Measurements from ENCODE around the gene ST8SIA6. TPM values are rescaled to one million over a fixed set of nuclear protein-coding genes. Genes with fewer than 3 reads are reported as not detected.

Gene ST8SIA6
- total RNA-seq, 1 experiment from 2014 or later = not detected

GRCh38 chr10:17309435-17309834 is 145.0 kb downstream of the ST8SIA6 start:
- ChIA-PET POLR2A (ENCODE audit: unreplicated experiment) (no interaction called here), CTCF (no interaction called here)
- Histone ChIP-seq H3K4me2 (ENCODE audit: low read length) (no peak overlapping the region), H2AFZ (ENCODE audit: low read length) (no peak overlapping the region), H4K20me1 (ENCODE audit: low read length) (no peaks in the 10 kb centered on the region), H3K4me3 (ENCODE audit: low read length) (no peak overlapping the region), H3K79me2 (ENCODE audit: low read length) (no peaks in the 10 kb centered on the region), H3K27ac (ENCODE audit: low read length) (no peak overlapping the region), H3K9ac (ENCODE audit: low read length) (no peak overlapping the region), H3K9me3 (ENCODE audit: low read length) (no peaks in the 10 kb centered on the region), H3K4me1 (ENCODE audit: insufficient read depth, low read length) (no peaks in the 10 kb centered on the region), H3K27me3 (ENCODE audit: low read length) (no peaks in the 10 kb centered on the region), H3K9me2 (replicated peaks; ENCODE audit: low read length) (no peaks in the 10 kb centered on the region), H3F3A (ENCODE audit: low read length, unreplicated experiment) (no peaks in the 10 kb centered on the region), H3K36me3 (ENCODE audit: low read depth, low read length) (no peaks in the 10 kb centered on the region)
- no TSS peak for BruUV-seq (replicated peaks)
- DNase-seq = no peak
- intact Hi-C loops (cut with micrococcal nuclease) = no loop called here
- ATAC-seq = no peak
- no peak for TF ChIP-seq CTCF (conservative IDR thresholded peaks at IDR 0.05; ENCODE audit: low read depth, low read length)
- no peak for TF ChIP-seq EZH2phosphoT487 (IDR thresholded peaks at IDR 0.05; ENCODE audit: borderline replicate concordance, low read length)
- TF ChIP-seq EZH2 (IDR thresholded peaks at IDR 0.05; ENCODE audit: low read length, unreplicated experiment) = no peak

DNA sequence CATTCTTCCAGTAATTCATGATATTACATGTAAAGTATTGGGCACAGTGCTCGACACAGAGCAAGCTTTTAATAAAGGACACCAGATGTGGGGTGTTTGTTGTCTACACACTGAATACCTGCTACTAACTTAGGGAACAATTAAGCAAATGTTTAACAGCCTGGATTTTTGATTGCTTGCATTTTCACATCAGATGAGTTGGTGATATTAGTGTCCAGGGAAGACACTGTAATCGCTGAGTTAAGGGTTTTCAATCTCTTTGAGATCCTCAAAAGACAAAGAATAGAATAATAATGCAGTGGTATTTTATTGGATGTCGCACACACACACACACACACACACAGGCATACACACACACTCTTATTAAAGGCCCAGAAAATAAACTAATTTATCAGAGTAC is 147.3 kb downstream of the ST8SIA6 start:
- intact Hi-C loops (cut with micrococcal nuclease) = no loop called here
- TF ChIP-seq EZH2phosphoT487 (IDR thresholded peaks at IDR 0.05; ENCODE audit: borderline replicate concordance, low read length) (no peak), EZH2 (IDR thresholded peaks at IDR 0.05; ENCODE audit: low read length, unreplicated experiment) (no peak), CTCF (conservative IDR thresholded peaks at IDR 0.05; ENCODE audit: low read depth, low read length) (no peak)
- Histone ChIP-seq H4K20me1 (ENCODE audit: low read length) (no peaks in the 10 kb centered on the region), H3K4me2 (ENCODE audit: low read length) (no peak overlapping the region), H3K9ac (ENCODE audit: low read length) (no peak overlapping the region), H3K4me3 (ENCODE audit: low read length) (no peak overlapping the region), H3K27ac (ENCODE audit: low read length) (no peak overlapping the region), H3K79me2 (ENCODE audit: low read length) (no peaks in the 10 kb centered on the region), H3K9me3 (ENCODE audit: low read length) (no peaks in the 10 kb centered on the region), H3K36me3 (ENCODE audit: low read depth, low read length) (no peaks in the 10 kb centered on the region), H3F3A (ENCODE audit: low read length, unreplicated experiment) (no peaks in the 10 kb centered on the region), H3K9me2 (replicated peaks; ENCODE audit: low read length) (no peaks in the 10 kb centered on the region), H3K27me3 (ENCODE audit: low read length) (no peaks in the 10 kb centered on the region), H2AFZ (ENCODE audit: low read length) (no peak overlapping the region), H3K4me1 (ENCODE audit: insufficient read depth, low read length) (no peaks in the 10 kb centered on the region)
- ChIA-PET POLR2A (ENCODE audit: unreplicated experiment) (no interaction called here), CTCF (no interaction called here)
- no peak for DNase-seq
- ATAC-seq = no peak
- BruUV-seq (replicated peaks) = no TSS peak

- no peaks in the 10 kb centered on the region for H3K4me1 ChIP-seq (ENCODE audit: insufficient read depth, low read length)
- H3K4me2 ChIP-seq (ENCODE audit: low read length) = no peak overlapping the region
- H3K36me3 ChIP-seq (ENCODE audit: low read depth, low read length) = no peaks in the 10 kb centered on the region
- H4K20me1 ChIP-seq (ENCODE audit: low read length) = no peaks in the 10 kb centered on the region
- H3F3A ChIP-seq (ENCODE audit: low read length, unreplicated experiment) = no peaks in the 10 kb centered on the region
- H3K4me3 ChIP-seq (ENCODE audit: low read length) = no peak overlapping the region
- no TSS peak for BruUV-seq (replicated peaks)
- ATAC-seq (no peak), DNase-seq (no peak)
- no peak overlapping the region for H2AFZ ChIP-seq (ENCODE audit: low read length)
- intact Hi-C loops (cut with micrococcal nuclease) = no loop called here
- no peaks in the 10 kb centered on the region for H3K9me2 ChIP-seq (replicated peaks; ENCODE audit: low read length)
- TF ChIP-seq CTCF (conservative IDR thresholded peaks at IDR 0.05; ENCODE audit: low read depth, low read length) (no peak), EZH2phosphoT487 (IDR thresholded peaks at IDR 0.05; ENCODE audit: borderline replicate concordance, low read length) (no peak), EZH2 (IDR thresholded peaks at IDR 0.05; ENCODE audit: low read length, unreplicated experiment) (no peak)
- ChIA-PET CTCF (no interaction called here), POLR2A (ENCODE audit: unreplicated experiment) (no interaction called here)
- H3K79me2 ChIP-seq (ENCODE audit: low read length) = no peaks in the 10 kb centered on the region
- no peak overlapping the region for H3K27ac ChIP-seq (ENCODE audit: low read length)
- no peak overlapping the region for H3K9ac ChIP-seq (ENCODE audit: low read length)
- no peaks in the 10 kb centered on the region for H3K9me3 ChIP-seq (ENCODE audit: low read length)
- H3K27me3 ChIP-seq (ENCODE audit: low read length) = no peaks in the 10 kb centered on the region
These were observed 162.0 kb downstream of the ST8SIA6 start for GRCh38 chr10:17292375-17292774.
